Measurements from ENCODE around the gene CREBL2.

DNA sequence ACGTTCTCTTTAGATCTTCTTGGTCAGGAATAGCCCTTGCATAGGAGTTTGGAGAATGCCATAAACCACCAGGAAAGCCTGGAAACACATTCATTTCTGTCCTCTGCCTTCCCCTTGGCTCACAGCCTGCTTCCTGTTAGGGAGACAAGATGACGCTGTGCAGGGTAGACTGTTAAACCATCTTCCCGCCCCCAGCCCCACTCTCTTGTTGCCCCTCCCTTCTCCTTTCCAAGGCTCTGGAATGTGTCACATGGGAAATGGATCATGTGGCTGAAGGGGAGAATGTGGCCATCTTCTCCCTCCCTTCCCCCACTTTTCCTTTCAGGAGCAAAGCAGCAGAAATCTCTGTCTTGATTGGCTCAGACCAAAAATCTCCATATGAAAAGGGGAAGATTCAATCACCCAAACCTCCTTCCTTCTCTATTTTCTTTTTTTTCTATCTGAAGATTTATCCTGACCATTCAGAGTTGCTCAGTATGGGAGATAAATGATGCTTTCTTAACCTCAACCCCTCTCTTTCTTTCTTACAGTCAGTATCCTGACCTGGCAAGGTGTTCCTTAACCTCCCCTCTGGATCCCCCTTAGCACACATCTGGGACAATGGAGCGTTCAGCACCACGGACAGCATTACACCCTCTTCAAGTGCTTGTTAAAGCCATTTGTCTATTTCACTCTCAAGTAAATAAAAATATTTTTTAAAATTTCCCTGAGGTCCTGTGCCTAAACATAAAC lies 72.9 kb downstream of the CREBL2 start:
- TF ChIP-seq, protein P1, sequence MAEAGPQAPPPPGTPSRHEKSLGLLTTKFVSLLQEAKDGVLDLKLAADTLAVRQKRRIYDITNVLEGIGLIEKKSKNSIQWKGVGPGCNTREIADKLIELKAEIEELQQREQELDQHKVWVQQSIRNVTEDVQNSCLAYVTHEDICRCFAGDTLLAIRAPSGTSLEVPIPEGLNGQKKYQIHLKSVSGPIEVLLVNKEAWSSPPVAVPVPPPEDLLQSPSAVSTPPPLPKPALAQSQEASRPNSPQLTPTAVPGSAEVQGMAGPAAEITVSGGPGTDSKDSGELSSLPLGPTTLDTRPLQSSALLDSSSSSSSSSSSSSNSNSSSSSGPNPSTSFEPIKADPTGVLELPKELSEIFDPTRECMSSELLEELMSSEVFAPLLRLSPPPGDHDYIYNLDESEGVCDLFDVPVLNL (CRISPR knock-in tag; IDR thresholded peaks at IDR 0.05; ENCODE audit: borderline replicate concordance, low read depth), result no peak
- TF ChIP-seq SMAD4 (CRISPR knock-in tag; IDR thresholded peaks at IDR 0.05), result no peak
